K562 (cell line): ENCODE data around the gene TCTN3. TPM values are rescaled to one million over a fixed set of nuclear protein-coding genes. Genes with fewer than 3 reads are reported as not detected.
A peak's percentile ranks its signal among the peaks of the same experiment; 100 is the strongest.

Source experiments
- ATAC-seq: fragments of 200-7000 bp; cut with Tn5 transposase; 3 replicates; pipeline ENCODE4 v1.9.1; 2020; ENCODE audit warnings: moderate library complexity
- Bru-seq: library from RNA; stranded (reverse); fragments of 400-500 nt; gene quantifications from one replicate; lab custom pipeline; 2021; lab: Mats Ljungman, UMichigan
- BruChase-seq, 2 experiments: library from RNA; stranded (reverse); fragments of 400-500 nt; gene quantifications; one replicate each; lab custom pipeline; 2021; lab: Mats Ljungman, UMichigan
- BruUV-seq: library from RNA; stranded (reverse); fragments of 400-500 nt; replicated peaks from 2 replicates; lab custom pipeline; 2021; lab: Mats Ljungman, UMichigan
- CTCF ChIA-PET: fragments of 300-600 bp; formaldehyde crosslinking; extraction: SDS; loops from one replicate; lab custom pipeline; 2021; ENCODE audit warnings: low intra/inter-chr PET ratio; lab: Yijun Ruan, JAX
- POLR2A ChIA-PET: fragments of 300-600, 350-650 bp; sonication (Branson Sonifier 250); formaldehyde crosslinking; extraction: SDS; loops from one replicate; lab custom pipeline; 2021; ENCODE audit warnings: antibody characterized with exemption, inconsistent platforms; lab: Yijun Ruan, JAX
- DNase-seq, 4 experiments: peaks; one replicate each; pipeline versions ENCODE4 v3.0.0 to v3.0.0-alpha.2; 2011 to 2018; ENCODE audit warnings: low spot score in 3 of 4, mixed read lengths in 3 of 4; ENCODE audit errors: extremely low read depth in 1 of 4
- FAIRE-seq: peaks from 2 replicates; lab custom pipeline; 2011; peaks lifted over from hg19 to GRCh38; lab: Jason Lieb, UNC
- H2AFZ ChIP-seq: 2 replicates; pipeline ENCODE4 v1.6.0; 2011; ENCODE audit warnings: low read depth, low read length, control low read depth, inconsistent platforms
- H3K27ac ChIP-seq: fragments of 200-600 bp; 3 replicates; pipeline ENCODE4 v1.8.0; 2011; ENCODE audit warnings: low read depth, mild to moderate bottlenecking, control low read depth, inconsistent platforms, low read length, moderate library complexity, mixed read lengths; ENCODE audit errors: extremely low read depth
- H3K27me3 ChIP-seq, 2 experiments: fragments of 300-600 bp in 1 of 2; 2 replicates in 1 of 2; 3 replicates in 1 of 2; pipeline versions ENCODE4 v1.6.0 to v1.8.0; 2011; ENCODE audit warnings: inconsistent platforms in 2 of 2, low read length in 2 of 2, mild to moderate bottlenecking in 1 of 2, mixed read lengths in 1 of 2, moderate library complexity in 1 of 2; ENCODE audit not compliant: control insufficient read depth in 2 of 2, insufficient read depth in 2 of 2
- H3K36me3 ChIP-seq: fragments of 300-600 bp; 3 replicates; pipeline ENCODE4 v1.8.0; 2011; ENCODE audit warnings: mild to moderate bottlenecking, low read length, inconsistent platforms; ENCODE audit not compliant: control insufficient read depth, insufficient read depth
- H3K4me1 ChIP-seq, 2 experiments: fragments of 200-600 bp in 1 of 2; replicated peaks in 1 of 2; 2 replicates in 1 of 2; 3 replicates in 1 of 2; pipeline versions ENCODE4 v1.5.1 to v1.8.0; 2011; ENCODE audit warnings: inconsistent platforms in 2 of 2, low read length in 2 of 2, mild to moderate bottlenecking in 1 of 2, mixed read lengths in 1 of 2, moderate library complexity in 1 of 2; ENCODE audit not compliant: control insufficient read depth in 2 of 2, insufficient read depth in 2 of 2
- H3K4me2 ChIP-seq: 2 replicates; pipeline ENCODE4 v1.6.1; 2011; ENCODE audit warnings: low read length, control low read depth, inconsistent platforms, mixed read lengths; ENCODE audit not compliant: insufficient read depth
- H3K4me3 ChIP-seq: fragments of 200-600 bp; sonication (generic), shearing (Covaris generic); 2 replicates; pipeline ENCODE4 v1.5.1; 2016; ENCODE audit warnings: control low read depth, inconsistent platforms
- H3K79me2 ChIP-seq: fragments of 200-600 bp; 3 replicates; pipeline ENCODE4 v1.8.0; 2011; ENCODE audit warnings: low read length, inconsistent platforms; ENCODE audit not compliant: control insufficient read depth, insufficient read depth
- H3K9ac ChIP-seq, 2 experiments: 2 replicates each; pipeline versions ENCODE4 v1.6.0 to v1.6.1; 2011; ENCODE audit warnings: low read depth in 2 of 2, low read length in 2 of 2, control low read depth in 1 of 2, inconsistent platforms in 1 of 2, mild to moderate bottlenecking in 1 of 2, mixed read lengths in 1 of 2; ENCODE audit not compliant: insufficient read depth in 1 of 2
- H3K9me1 ChIP-seq: one replicate; pipeline ENCODE4 v1.6.0; 2011; ENCODE audit warnings: inconsistent platforms, mild to moderate bottlenecking, low read length, moderate library complexity; ENCODE audit not compliant: control insufficient read depth, insufficient read depth
- H3K9me3 ChIP-seq: replicated peaks from 2 replicates; pipeline ENCODE4 v1.5.1; 2011; ENCODE audit warnings: low read depth, low read length, inconsistent platforms; ENCODE audit not compliant: control insufficient read depth, insufficient read depth
- H4K20me1 ChIP-seq: replicated peaks from 2 replicates; pipeline ENCODE4 v1.6.1; 2011; ENCODE audit warnings: low read length, inconsistent platforms, mixed read lengths; ENCODE audit not compliant: control insufficient read depth, insufficient read depth
- BCOR ChIP-seq: fragments of 450-650 bp; IDR thresholded peaks from 2 replicates; pipeline ENCODE4 v1.6.1; 2016
- CXXC5 ChIP-seq: fragments of 250-450 bp; sonication (Bioruptor Pico); IDR thresholded peaks from 2 replicates; pipeline ENCODE4 v1.8.0; 2022; ENCODE audit warnings: inconsistent platforms, mild to moderate bottlenecking, moderate library complexity
- HCFC1 ChIP-seq: IDR thresholded peaks from 2 replicates; pipeline ENCODE4 v1.6.1; 2012; ENCODE audit warnings: low read depth, low read length, improper control_type of control experiment
- WGBS: fragments of 100-300 bp; shearing (Covaris generic); methylation state at CpG from one replicate; pipeline ENCODE4 v1.1.6; 2016; ENCODE audit warnings: low coverage, mixed read lengths; ENCODE audit not compliant: insufficient coverage; ENCODE audit errors: missing lambda C conversion rate; 5-methylcytosine and 5-hydroxymethylcytosine counted together
- in situ Hi-C: fragments of 300-500 bp; cut with MboI; formaldehyde crosslinking; loops from 4 replicates; pipeline ENCODE4 v1.15.0; 2018; ENCODE audit warnings: inconsistent platforms, mixed read lengths
- intact Hi-C: fragments of 100-400 bp; cut with micrococcal nuclease; formaldehyde crosslinking; loops from 2 replicates; pipeline ENCODE4 v1.14.2; 2022
- long read RNA-seq, 3 experiments: library from polyadenylated mRNA in 2 of 3; library from RNA in 1 of 3; unstranded in 2 of 3; stranded (forward) in 1 of 3; transcript quantifications; one replicate each; pipeline ENCODE4 v2.0.0, GENCODE V29; 2019 to 2022
- polyA minus RNA-seq, 3 experiments: library from RNA; depleted of rRNA, polyadenylated mRNA; stranded (reverse); fragments of >200 nt; gene quantifications; 2 replicates each; pipeline ENCODE4 v1.2.3, GENCODE V29; 2011
- polyA plus RNA-seq, 8 experiments: library from polyadenylated mRNA; depleted of rRNA in 4 of 8; stranded (reverse) in 5 of 8; unstranded in 3 of 8; fragments of >200 nt; fragmentation: Nextera tagmentation in 2 of 8; fragmentation: Illumina TruSeq in 1 of 8; extraction: Ambion mirVana in 2 of 8; extraction: Trizol in 1 of 8; gene quantifications; 2 replicates each; pipeline versions ENCODE4 v1.2.1 to v1.2.3, GENCODE V29; 2011 to 2014; ENCODE audit warnings: inconsistent platforms in 1 of 8, missing spikeins in 1 of 8
- total RNA-seq, 7 experiments: library from RNA; depleted of rRNA in 6 of 7; stranded (reverse); fragments of >200 nt in 6 of 7; fragmentation: Illumina TruSeq in 2 of 7; extraction: Trizol in 2 of 7; gene quantifications; 2 replicates each; pipeline versions ENCODE4 v1.2.1 to v1.2.3, GENCODE V29; 2011 to 2021; ENCODE audit warnings: low replicate concordance in 1 of 7
- TF ChIP-seq, protein P1 (sequence below): sonication (generic); formaldehyde crosslinking; IDR thresholded peaks from 2 replicates; pipeline ENCODE4 v1.8.0; 2022; ENCODE audit warnings: mild to moderate bottlenecking, missing genetic modification reagents
- TF ChIP-seq, protein P2 (sequence below): IDR thresholded peaks from 2 replicates; pipeline ENCODE4 v1.6.1; 2011; ENCODE audit not compliant: insufficient read length; ENCODE audit errors: extremely low read depth

TCTN3 gene, protein sequence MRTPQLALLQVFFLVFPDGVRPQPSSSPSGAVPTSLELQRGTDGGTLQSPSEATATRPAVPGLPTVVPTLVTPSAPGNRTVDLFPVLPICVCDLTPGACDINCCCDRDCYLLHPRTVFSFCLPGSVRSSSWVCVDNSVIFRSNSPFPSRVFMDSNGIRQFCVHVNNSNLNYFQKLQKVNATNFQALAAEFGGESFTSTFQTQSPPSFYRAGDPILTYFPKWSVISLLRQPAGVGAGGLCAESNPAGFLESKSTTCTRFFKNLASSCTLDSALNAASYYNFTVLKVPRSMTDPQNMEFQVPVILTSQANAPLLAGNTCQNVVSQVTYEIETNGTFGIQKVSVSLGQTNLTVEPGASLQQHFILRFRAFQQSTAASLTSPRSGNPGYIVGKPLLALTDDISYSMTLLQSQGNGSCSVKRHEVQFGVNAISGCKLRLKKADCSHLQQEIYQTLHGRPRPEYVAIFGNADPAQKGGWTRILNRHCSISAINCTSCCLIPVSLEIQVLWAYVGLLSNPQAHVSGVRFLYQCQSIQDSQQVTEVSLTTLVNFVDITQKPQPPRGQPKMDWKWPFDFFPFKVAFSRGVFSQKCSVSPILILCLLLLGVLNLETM
- total RNA-seq (2011; cell fraction: chromatin; rRNA removed; ENCODE audit: low replicate concordance) = 35.6 and 41.6 TPM in 2 replicates
- 35.9 and 36.1 TPM in 2 replicates for total RNA-seq (2011; cell fraction: nucleolus; rRNA removed)
- total RNA-seq (2011; cell fraction: nucleoplasm; rRNA removed) = 33.6 and 38.7 TPM in 2 replicates
- total RNA-seq (2014; rRNA removed) = 10.4 and 17.4 TPM in 2 replicates
- 15.2 TPM in 2 replicates for total RNA-seq (2014; rRNA removed; fragmentation: Illumina TruSeq; extraction: Trizol)
- total RNA-seq (2015; rRNA removed; fragmentation: Illumina TruSeq; extraction: Trizol) = 14.5 and 15.9 TPM in 2 replicates
- total RNA-seq (2021) = 17.1 and 19.8 TPM in 2 replicates
- 25.8 and 26.0 TPM in 2 replicates for polyA plus RNA-seq (2011; rRNA removed)
- 25.1 and 28.4 TPM in 2 replicates for polyA plus RNA-seq (2011; cell fraction: cytosol; rRNA removed)
- polyA plus RNA-seq (2011; cell fraction: nucleus; rRNA removed) = 25.5 and 28.7 TPM in 2 replicates
- 13.6 and 17.2 TPM in 2 replicates for polyA plus RNA-seq (2012)
- polyA plus RNA-seq (2014; fragmentation: Illumina TruSeq; extraction: Trizol) = 21.6 and 22.9 TPM in 2 replicates
- 10 to 100 TPM; 16.3 to 24.3 TPM for polyA plus RNA-seq (2014; fragmentation: Nextera tagmentation; extraction: Ambion mirVana)
- polyA plus RNA-seq (2014; rRNA removed) = 12.6 and 17.3 TPM in 2 replicates
- polyA minus RNA-seq (2011; rRNA and poly(A)+ RNA removed) = 24.1 and 28.6 TPM in 2 replicates
- 22.2 and 23.4 TPM in 2 replicates for polyA minus RNA-seq (2011; cell fraction: cytosol; rRNA and poly(A)+ RNA removed)
- polyA minus RNA-seq (2011; cell fraction: nucleus; rRNA and poly(A)+ RNA removed) = 22.6 and 27.7 TPM in 2 replicates
- Bru-seq, nascent RNA = percentile 71 among the genes with signal in this experiment
- percentile 74 among the genes with signal in this experiment for BruChase-seq, experiment 1, labeled RNA remaining after a 2-hour chase
- percentile 71 among the genes with signal in this experiment for BruChase-seq, experiment 2, labeled RNA remaining after a 6-hour chase
- long read RNA-seq, experiment 1, transcript TCTN3-207 (14 exons, 2,739 nt) = major isoform, 28 of 54 reads
- long read RNA-seq, experiment 1, partial matches to known transcripts = 11 of 54 reads
- long read RNA-seq, experiment 1, other reads (novel, unspliced or antisense) = 12 of 54 reads
- long read RNA-seq, experiment 2, transcript TCTN3-207 (14 exons, 2,739 nt) = major isoform, 13 of 25 reads
- long read RNA-seq, experiment 2, partial matches to known transcripts = 4 of 25 reads
- long read RNA-seq, experiment 2, other reads (novel, unspliced or antisense) = 8 of 25 reads
- long read RNA-seq, experiment 3, transcript TCTN3-207 (14 exons, 2,739 nt) = major isoform, 10 of 18 reads
- long read RNA-seq, experiment 3, partial matches to known transcripts = 4 of 18 reads
- long read RNA-seq, experiment 3, other reads (novel, unspliced or antisense) = 3 of 18 reads

DNA sequence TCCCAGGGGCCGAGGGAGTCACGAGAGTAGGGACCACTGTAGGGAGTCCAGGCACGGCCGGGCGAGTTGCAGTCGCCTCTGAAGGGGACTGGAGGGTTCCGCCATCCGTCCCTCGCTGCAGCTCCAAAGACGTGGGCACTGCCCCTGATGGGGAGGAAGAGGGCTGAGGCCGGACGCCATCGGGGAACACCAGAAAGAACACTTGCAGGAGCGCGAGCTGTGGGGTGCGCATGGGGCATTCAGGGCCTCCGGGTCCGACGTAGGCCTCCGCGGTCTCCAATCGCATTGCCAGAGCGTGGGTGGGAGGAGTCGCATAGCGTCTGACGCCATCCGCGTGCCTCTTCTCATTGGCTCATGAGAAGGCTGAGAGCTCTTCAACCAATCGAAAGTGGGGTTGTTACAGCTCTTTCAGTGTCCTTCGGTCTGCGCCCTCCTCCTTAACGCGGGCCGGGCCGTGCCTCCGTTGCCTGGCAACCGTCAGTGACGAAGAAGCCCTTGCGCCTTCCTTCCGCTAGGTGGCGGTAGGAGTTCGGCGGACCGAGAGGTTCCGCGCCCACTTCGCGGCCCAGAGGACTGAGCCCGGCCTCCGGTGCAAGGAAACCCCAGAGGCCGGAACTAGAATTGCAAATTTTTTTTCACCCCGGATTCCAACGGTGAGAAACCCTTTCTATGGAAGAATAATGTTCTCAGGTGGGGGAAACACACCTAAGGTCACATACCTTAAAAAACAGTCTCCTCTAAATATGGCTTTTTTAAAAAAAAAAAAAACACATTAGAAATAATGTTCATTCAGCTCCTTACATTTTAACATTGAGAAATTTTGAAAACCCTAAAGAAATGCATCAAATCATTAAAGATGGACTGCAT lies at the start of gene TCTN3:
TCTN3 (minus strand) TSS at position 260 of the 867 bp plus-strand sequence; CDS start at position 232, 28 bp downstream.
- intact Hi-C loops = loop anchor here (1.0 to 5.0 kb wide), 4 partner anchors 34 to 171 kb away; no protein-coding TSS in a partner anchor
- TF ChIP-seq, protein P1, sequence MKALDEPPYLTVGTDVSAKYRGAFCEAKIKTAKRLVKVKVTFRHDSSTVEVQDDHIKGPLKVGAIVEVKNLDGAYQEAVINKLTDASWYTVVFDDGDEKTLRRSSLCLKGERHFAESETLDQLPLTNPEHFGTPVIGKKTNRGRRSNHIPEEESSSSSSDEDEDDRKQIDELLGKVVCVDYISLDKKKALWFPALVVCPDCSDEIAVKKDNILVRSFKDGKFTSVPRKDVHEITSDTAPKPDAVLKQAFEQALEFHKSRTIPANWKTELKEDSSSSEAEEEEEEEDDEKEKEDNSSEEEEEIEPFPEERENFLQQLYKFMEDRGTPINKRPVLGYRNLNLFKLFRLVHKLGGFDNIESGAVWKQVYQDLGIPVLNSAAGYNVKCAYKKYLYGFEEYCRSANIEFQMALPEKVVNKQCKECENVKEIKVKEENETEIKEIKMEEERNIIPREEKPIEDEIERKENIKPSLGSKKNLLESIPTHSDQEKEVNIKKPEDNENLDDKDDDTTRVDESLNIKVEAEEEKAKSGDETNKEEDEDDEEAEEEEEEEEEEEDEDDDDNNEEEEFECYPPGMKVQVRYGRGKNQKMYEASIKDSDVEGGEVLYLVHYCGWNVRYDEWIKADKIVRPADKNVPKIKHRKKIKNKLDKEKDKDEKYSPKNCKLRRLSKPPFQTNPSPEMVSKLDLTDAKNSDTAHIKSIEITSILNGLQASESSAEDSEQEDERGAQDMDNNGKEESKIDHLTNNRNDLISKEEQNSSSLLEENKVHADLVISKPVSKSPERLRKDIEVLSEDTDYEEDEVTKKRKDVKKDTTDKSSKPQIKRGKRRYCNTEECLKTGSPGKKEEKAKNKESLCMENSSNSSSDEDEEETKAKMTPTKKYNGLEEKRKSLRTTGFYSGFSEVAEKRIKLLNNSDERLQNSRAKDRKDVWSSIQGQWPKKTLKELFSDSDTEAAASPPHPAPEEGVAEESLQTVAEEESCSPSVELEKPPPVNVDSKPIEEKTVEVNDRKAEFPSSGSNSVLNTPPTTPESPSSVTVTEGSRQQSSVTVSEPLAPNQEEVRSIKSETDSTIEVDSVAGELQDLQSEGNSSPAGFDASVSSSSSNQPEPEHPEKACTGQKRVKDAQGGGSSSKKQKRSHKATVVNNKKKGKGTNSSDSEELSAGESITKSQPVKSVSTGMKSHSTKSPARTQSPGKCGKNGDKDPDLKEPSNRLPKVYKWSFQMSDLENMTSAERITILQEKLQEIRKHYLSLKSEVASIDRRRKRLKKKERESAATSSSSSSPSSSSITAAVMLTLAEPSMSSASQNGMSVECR (CRISPR knock-in tag) = peak; percentile 73
- TF ChIP-seq HCFC1 = peak; percentile 66
- TF ChIP-seq, protein P2, sequence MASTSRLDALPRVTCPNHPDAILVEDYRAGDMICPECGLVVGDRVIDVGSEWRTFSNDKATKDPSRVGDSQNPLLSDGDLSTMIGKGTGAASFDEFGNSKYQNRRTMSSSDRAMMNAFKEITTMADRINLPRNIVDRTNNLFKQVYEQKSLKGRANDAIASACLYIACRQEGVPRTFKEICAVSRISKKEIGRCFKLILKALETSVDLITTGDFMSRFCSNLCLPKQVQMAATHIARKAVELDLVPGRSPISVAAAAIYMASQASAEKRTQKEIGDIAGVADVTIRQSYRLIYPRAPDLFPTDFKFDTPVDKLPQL = no peak
- TF ChIP-seq BCOR = peak; percentile 37; the same call in 1 of the 2 replicates
- TF ChIP-seq CXXC5 (CRISPR knock-in tag) = peak; percentile 72

More for the DNA sequence above, at the start of gene TCTN3:
- Histone ChIP-seq H3K9me3 (0 out of 2 replicates have a peak, but pooled peaks cover 1% of the 10 kb centered on the region), H3K9ac (peak within 1 kb of the TSS; percentile 79 to 95), H3K4me2 (peak within 1 kb of the TSS; percentile 94), H3K4me1 (peaks cover 0 to 2% of the 10 kb centered on the region in 2 experiments; a peak in 2 of 5 replicates), H3K4me3 (peak within 1 kb of the TSS; percentile 88), H3K27ac (peak within 1 kb of the TSS; percentile 66), H3K79me2 (peaks cover 22% of the 10 kb centered on the region), H3K9me1 (no peaks in the 10 kb centered on the region), H4K20me1 (no peaks in the 10 kb centered on the region), H3K27me3 (no peaks in the 10 kb centered on the region), H2AFZ (peak within 1 kb of the TSS; percentile 90), H3K36me3 (peaks cover 36% of the 10 kb centered on the region; the same call in 2 of the 3 replicates)
- BruUV-seq = no TSS peak
- 0% methylated on average over 12 of the region's 53 CpGs for WGBS
- FAIRE-seq (peak; percentile 100), DNase-seq (peak; percentile 97 to 98 (median 98)), ATAC-seq (peak; percentile 100)
- CTCF ChIA-PET = interaction anchor here (0.6 to 3.2 kb wide), 6 partner anchors 12 to 171 kb away, joined by 3 to 21 read pairs (median 4); no protein-coding TSS in a partner anchor
- POLR2A ChIA-PET = interaction anchor here (0.5 to 1.1 kb wide), 3 partner anchors 24 to 100 kb away, joined by 3 to 4 read pairs (median 3); no protein-coding TSS in a partner anchor
- in situ Hi-C loops = loop anchor here (5.0 kb wide), 1 partner anchor 153 kb away; no protein-coding TSS in a partner anchor
